ENCODE data around the gene SLC9B1. TPM values are rescaled to one million over a fixed set of nuclear protein-coding genes. Genes with fewer than 3 reads are reported as not detected.
A peak's percentile ranks its signal among the peaks of the same experiment; 100 is the strongest.
"Not testable (repeated sequence)": the region's sequence is repeated elsewhere in the genome, so short reads cannot be mapped to it uniquely, and the experiment has no call there.

SLC9B1 gene
- total RNA-seq, 2 experiments from 2014 or later, result 1.9 to 2.4 TPM

- H3K36me3 Mint-ChIP-seq, result peaks cover 26% of the 10 kb centered on the region
- intact Hi-C loops (cut with micrococcal nuclease), result loop anchor here (1.0 to 2.0 kb wide), 9 partner anchors 20 to 524 kb away; partner anchors contain the start of genes MANBA, NFKB1, SLC39A8 and SLC9B1
- H3K4me1 Mint-ChIP-seq (ENCODE audit: low read depth), result peaks cover 54% of the 10 kb centered on the region
Measured at GRCh38 chr4:102868781-102869568, 150.5 kb downstream of the SLC9B1 start, which contains the start of gene CISD2. TSS of gene CISD2 (plus strand) at chr4:102868992. CDS start at chr4:102869085, 93 bp downstream.

GRCh38 chr4:102868153-102868780 is 151.2 kb downstream of the SLC9B1 start:
- intact Hi-C loops (cut with micrococcal nuclease), result loop anchor here (1.0 to 2.0 kb wide), 5 partner anchors 21 to 523 kb away; partner anchors contain the start of genes SLC39A8 and SLC9B2
- H3K36me3 Mint-ChIP-seq, result peaks cover 25% of the 10 kb centered on the region
- CTCF ChIA-PET, result interaction anchor here (0.6 to 2.4 kb wide), 4 partner anchors 13 to 231 kb away, joined by 3 to 15 read pairs (median 4); partner anchors contain the start of genes BDH2 and UBE2D3
- peaks cover 54% of the 10 kb centered on the region for H3K4me1 Mint-ChIP-seq (ENCODE audit: low read depth)
- peak; percentile 41 for DNase-seq
- no peaks in the 10 kb centered on the region for H3K27me3 Mint-ChIP-seq
- no peaks in the 10 kb centered on the region for H3K9me3 Mint-ChIP-seq
- H3K4me3 Mint-ChIP-seq, result peak overlapping the region; percentile 98
- peak overlapping the region; percentile 98 for H3K27ac Mint-ChIP-seq
- POLR2A ChIA-PET, result interaction anchor here (0.7 to 3.8 kb wide), 8 partner anchors 9 to 207 kb away, joined by 3 to 147 read pairs (median 6); partner anchors contain the start of genes MANBA and UBE2D3

More at GRCh38 chr4:102868781-102869568, 150.5 kb downstream of the SLC9B1 start, which contains the start of gene CISD2:
- Mint-ChIP-seq H3K27me3 (no peaks in the 10 kb centered on the region), H3K4me3 (peak within 1 kb of the TSS; percentile 98), H3K27ac (peak within 1 kb of the TSS; percentile 98), H3K9me3 (no peaks in the 10 kb centered on the region)
- POLR2A ChIA-PET, result interaction anchor here (0.6 to 3.8 kb wide), 11 partner anchors 10 to 293 kb away, joined by 3 to 147 read pairs (median 7); partner anchors contain the start of genes MANBA, SLC9B2 and UBE2D3
- CTCF ChIA-PET, result interaction anchor here (0.6 to 2.4 kb wide), 7 partner anchors 12 to 230 kb away, joined by 3 to 15 read pairs (median 4); partner anchors contain the start of genes BDH2 and UBE2D3
- peak; percentile 95 for DNase-seq

- no peak for DNase-seq
- Mint-ChIP-seq H3K4me1 (ENCODE audit: low read depth) (peaks cover 50% of the 10 kb centered on the region), H3K36me3 (peaks cover 24% of the 10 kb centered on the region), H3K27ac (peak overlapping the region; percentile 98), H3K27me3 (no peaks in the 10 kb centered on the region), H3K9me3 (no peaks in the 10 kb centered on the region), H3K4me3 (peak overlapping the region; percentile 98)
- intact Hi-C loops (cut with micrococcal nuclease), result loop anchor here (1.0 to 2.0 kb wide), 5 partner anchors 21 to 522 kb away; partner anchors contain the start of genes SLC39A8 and SLC9B2
- POLR2A ChIA-PET, result interaction anchor here (0.7 to 3.8 kb wide), 6 partner anchors 27 to 208 kb away, joined by 3 to 147 read pairs (median 8); partner anchors contain the start of genes MANBA and UBE2D3
- CTCF ChIA-PET, result interaction anchor here (0.6 to 2.4 kb wide), 3 partner anchors 13 to 64 kb away, joined by 3 to 15 read pairs (median 6); partner anchors contain the start of gene UBE2D3
Measured at GRCh38 chr4:102867278-102868152, 152.0 kb downstream of the SLC9B1 start.

DNA sequence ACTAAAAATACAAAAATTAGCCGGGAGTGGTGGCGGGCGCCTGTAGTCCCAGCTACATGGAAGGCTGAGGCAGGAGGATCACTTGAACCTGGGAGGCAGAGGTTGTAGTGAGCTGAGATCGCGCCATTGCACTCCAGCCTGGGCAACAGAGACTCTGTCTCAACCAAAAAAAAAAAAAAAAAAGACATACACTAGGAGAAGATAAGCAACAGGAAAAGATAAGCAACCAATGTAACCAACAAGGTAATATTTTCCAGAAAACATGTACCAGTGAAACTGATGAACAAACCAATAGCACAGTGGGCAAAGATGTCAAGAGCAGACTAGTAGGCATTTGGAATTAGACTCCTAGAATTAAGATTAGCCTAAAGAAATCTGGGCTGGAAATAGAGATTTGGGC is 154.2 kb downstream of the SLC9B1 start:
- H3K4me1 Mint-ChIP-seq (ENCODE audit: low read depth), result peaks cover 39% of the 10 kb centered on the region
- peaks cover 29% of the 10 kb centered on the region for H3K36me3 Mint-ChIP-seq
- H3K4me3 Mint-ChIP-seq; intact Hi-C loops (cut with micrococcal nuclease); POLR2A ChIA-PET; H3K27me3 Mint-ChIP-seq; DNase-seq; CTCF ChIA-PET; H3K27ac Mint-ChIP-seq; H3K9me3 Mint-ChIP-seq: not testable (repeated sequence)

DNA sequence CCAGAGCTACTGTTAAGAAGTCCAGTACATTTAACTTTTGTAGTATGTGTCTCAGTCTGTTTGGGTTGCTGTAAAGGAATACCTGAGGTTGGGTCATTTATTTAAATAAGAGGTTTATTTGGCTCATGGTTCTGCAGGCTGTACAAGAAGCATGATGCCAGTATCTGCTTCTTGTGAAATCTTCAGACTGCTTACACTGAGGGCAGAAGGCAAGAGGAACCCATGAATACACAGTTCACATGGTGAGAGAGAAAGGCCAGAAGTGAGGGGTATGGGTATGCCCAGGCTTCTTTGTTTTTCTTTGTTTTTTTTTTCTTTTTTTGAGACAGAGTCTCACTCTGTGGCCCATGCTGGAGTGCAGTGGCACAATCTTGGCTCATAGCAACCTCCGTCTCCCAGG is 156.8 kb downstream of the SLC9B1 start:
- Mint-ChIP-seq H3K36me3 (peaks cover 42% of the 10 kb centered on the region), H3K9me3 (peaks cover 25% of the 10 kb centered on the region)

GRCh38 chr4:102862016-102862415 is 157.5 kb downstream of the SLC9B1 start:
- H3K4me1 Mint-ChIP-seq (ENCODE audit: low read depth), result peaks cover 32% of the 10 kb centered on the region
- H3K27ac Mint-ChIP-seq, result no peak overlapping the region
- CTCF ChIA-PET, result no interaction called here
- intact Hi-C loops (cut with micrococcal nuclease), result no loop called here
- DNase-seq, result no peak
- H3K4me3 Mint-ChIP-seq, result no peak overlapping the region
- H3K27me3 Mint-ChIP-seq, result no peaks in the 10 kb centered on the region
- POLR2A ChIA-PET, result no interaction called here
- H3K36me3 Mint-ChIP-seq, result peaks cover 42% of the 10 kb centered on the region
- H3K9me3 Mint-ChIP-seq, result peaks cover 25% of the 10 kb centered on the region

More for the DNA sequence above, 156.8 kb downstream of the SLC9B1 start:
- ChIA-PET POLR2A (no interaction called here), CTCF (no interaction called here)
- no peak for DNase-seq
- no peak overlapping the region for H3K4me3 Mint-ChIP-seq
- H3K27ac Mint-ChIP-seq, result no peak overlapping the region
- H3K27me3 Mint-ChIP-seq, result no peaks in the 10 kb centered on the region
- peaks cover 39% of the 10 kb centered on the region for H3K4me1 Mint-ChIP-seq (ENCODE audit: low read depth)
- intact Hi-C loops (cut with micrococcal nuclease), result no loop called here

GRCh38 chr4:102860611-102861324 is 158.7 kb downstream of the SLC9B1 start:
- intact Hi-C loops (cut with micrococcal nuclease), result no loop called here
- ChIA-PET POLR2A (no interaction called here), CTCF (no interaction called here)
- Mint-ChIP-seq H3K36me3 (peaks cover 36% of the 10 kb centered on the region), H3K27ac (no peak overlapping the region), H3K4me1 (ENCODE audit: low read depth) (peaks cover 21% of the 10 kb centered on the region), H3K4me3 (no peak overlapping the region), H3K9me3 (peaks cover 25% of the 10 kb centered on the region), H3K27me3 (no peaks in the 10 kb centered on the region)
- DNase-seq, result no peak

- H3K27me3 Mint-ChIP-seq, result no peaks in the 10 kb centered on the region
- CTCF ChIA-PET, result no interaction called here
- H3K27ac Mint-ChIP-seq, result no peak overlapping the region
- POLR2A ChIA-PET, result interaction anchor here (1.6 kb wide), 1 partner anchor 10 kb away, joined by 5 read pairs; the partner anchor contains the start of gene CISD2
- intact Hi-C loops (cut with micrococcal nuclease), result no loop called here
- peaks cover 25% of the 10 kb centered on the region for H3K9me3 Mint-ChIP-seq
- no peak overlapping the region for H3K4me3 Mint-ChIP-seq
- DNase-seq, result no peak
- H3K36me3 Mint-ChIP-seq, result peaks cover 27% of the 10 kb centered on the region
- peaks cover 5% of the 10 kb centered on the region for H3K4me1 Mint-ChIP-seq (ENCODE audit: low read depth)
Measured at GRCh38 chr4:102858828-102859464, 160.6 kb downstream of the SLC9B1 start.
